Sigmoid colon (tissue), 4 donors: Measurements from ENCODE around the gene OR52I1.

ENCODE experiments used
- POLR2A ChIP-seq, 2 donors: fragments of 450-650 bp; IDR thresholded peaks; one replicate each; pipeline ENCODE4 v1.6.1; 2016; ENCODE audit warnings: antibody characterized with exemption in 2 of 2, mild to moderate bottlenecking in 2 of 2, moderate library complexity in 2 of 2
- POLR2AphosphoS5 ChIP-seq, 4 donors: sonication (generic); formaldehyde crosslinking; IDR thresholded peaks; one replicate each; pipeline ENCODE4 v1.6.1; 2017; ENCODE audit warnings: antibody characterized with exemption in 4 of 4
- TF ChIP-seq, protein P1 (sequence below), 4 experiments: fragments of 450-650 bp in 3 of 4; fragments of 200-600 bp in 1 of 4; IDR thresholded peaks; one replicate each; pipeline ENCODE4 v1.5.1; 2016 to 2019; ENCODE audit warnings: antibody characterized with exemption in 4 of 4, mild to moderate bottlenecking in 3 of 4, moderate library complexity in 2 of 4

DNA sequence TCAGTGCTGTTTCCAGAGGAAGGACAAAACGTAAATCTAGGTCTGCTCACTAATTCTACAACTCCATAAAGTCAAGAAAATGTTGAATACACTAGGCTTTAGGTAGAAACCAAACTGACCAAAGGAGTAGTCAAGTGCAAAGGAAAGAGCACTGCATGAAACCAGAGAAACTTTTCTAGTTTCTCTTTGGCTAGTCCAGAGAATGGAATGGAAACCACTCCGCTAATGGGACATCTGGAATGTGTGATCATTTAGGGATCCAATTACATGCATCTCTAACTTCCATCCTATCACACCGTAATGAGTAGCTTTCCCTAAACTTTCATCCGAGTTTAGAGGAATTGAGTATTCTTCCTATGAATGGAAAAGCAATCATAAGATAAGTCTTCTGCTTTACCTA lies 46.4 kb upstream of the OR52I1 start:
- TF ChIP-seq, protein P1, sequence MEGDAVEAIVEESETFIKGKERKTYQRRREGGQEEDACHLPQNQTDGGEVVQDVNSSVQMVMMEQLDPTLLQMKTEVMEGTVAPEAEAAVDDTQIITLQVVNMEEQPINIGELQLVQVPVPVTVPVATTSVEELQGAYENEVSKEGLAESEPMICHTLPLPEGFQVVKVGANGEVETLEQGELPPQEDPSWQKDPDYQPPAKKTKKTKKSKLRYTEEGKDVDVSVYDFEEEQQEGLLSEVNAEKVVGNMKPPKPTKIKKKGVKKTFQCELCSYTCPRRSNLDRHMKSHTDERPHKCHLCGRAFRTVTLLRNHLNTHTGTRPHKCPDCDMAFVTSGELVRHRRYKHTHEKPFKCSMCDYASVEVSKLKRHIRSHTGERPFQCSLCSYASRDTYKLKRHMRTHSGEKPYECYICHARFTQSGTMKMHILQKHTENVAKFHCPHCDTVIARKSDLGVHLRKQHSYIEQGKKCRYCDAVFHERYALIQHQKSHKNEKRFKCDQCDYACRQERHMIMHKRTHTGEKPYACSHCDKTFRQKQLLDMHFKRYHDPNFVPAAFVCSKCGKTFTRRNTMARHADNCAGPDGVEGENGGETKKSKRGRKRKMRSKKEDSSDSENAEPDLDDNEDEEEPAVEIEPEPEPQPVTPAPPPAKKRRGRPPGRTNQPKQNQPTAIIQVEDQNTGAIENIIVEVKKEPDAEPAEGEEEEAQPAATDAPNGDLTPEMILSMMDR (IDR thresholded peaks at IDR 0.05), result no peak
- TF ChIP-seq POLR2AphosphoS5 (IDR thresholded peaks at IDR 0.05) (no peak), POLR2A (IDR thresholded peaks at IDR 0.05) (no peak)
